Right lobe of liver (tissue), 4 donors: ENCODE data around the gene RGL1.

ENCODE experiments used
- POLR2A ChIP-seq: fragments of 450-650 bp; IDR thresholded peaks from one replicate; pipeline ENCODE4 v1.6.1; 2017; ENCODE audit warnings: antibody characterized with exemption, mild to moderate bottlenecking
- TF ChIP-seq, protein P1 (sequence below), 4 donors: fragments of 200-600 bp in 3 of 4; fragments of 450-650 bp in 1 of 4; IDR thresholded peaks; one replicate each; pipeline versions ENCODE4 v1.5.1 to v1.8.0; 2016 to 2022; ENCODE audit warnings: antibody characterized with exemption in 4 of 4, mild to moderate bottlenecking in 2 of 4
- donor health status: DM: no; HTN: no; CAD: no.
- donor health status: DM: no; HTN: no; CAD: no.
- donor health status: DM: no; HTN: yes; CAD: no.

DNA sequence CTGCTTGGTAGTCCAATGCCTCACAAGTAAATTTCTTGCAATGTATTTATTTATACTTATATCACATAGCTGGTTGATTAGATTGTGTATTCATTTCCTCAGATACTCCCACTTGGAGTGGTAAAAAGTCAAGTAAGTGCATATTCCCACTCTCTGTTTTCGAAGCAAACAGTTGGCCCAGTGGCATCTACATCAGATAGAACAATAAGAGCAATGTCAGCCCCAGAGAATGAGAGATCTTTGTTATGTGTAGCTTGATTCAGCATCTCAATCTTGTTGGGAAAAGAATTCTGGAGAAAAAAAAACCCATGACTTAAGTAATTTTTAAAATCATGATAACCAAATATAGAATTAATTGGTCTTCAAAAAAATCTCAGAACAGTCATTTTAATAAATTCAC lies 25.5 kb downstream of the RGL1 start:
- TF ChIP-seq, protein P1, sequence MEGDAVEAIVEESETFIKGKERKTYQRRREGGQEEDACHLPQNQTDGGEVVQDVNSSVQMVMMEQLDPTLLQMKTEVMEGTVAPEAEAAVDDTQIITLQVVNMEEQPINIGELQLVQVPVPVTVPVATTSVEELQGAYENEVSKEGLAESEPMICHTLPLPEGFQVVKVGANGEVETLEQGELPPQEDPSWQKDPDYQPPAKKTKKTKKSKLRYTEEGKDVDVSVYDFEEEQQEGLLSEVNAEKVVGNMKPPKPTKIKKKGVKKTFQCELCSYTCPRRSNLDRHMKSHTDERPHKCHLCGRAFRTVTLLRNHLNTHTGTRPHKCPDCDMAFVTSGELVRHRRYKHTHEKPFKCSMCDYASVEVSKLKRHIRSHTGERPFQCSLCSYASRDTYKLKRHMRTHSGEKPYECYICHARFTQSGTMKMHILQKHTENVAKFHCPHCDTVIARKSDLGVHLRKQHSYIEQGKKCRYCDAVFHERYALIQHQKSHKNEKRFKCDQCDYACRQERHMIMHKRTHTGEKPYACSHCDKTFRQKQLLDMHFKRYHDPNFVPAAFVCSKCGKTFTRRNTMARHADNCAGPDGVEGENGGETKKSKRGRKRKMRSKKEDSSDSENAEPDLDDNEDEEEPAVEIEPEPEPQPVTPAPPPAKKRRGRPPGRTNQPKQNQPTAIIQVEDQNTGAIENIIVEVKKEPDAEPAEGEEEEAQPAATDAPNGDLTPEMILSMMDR (IDR thresholded peaks at IDR 0.05), result no peak
- TF ChIP-seq POLR2A, result no peak
